ENCODE results near the gene POLR1B. TPM values are rescaled to one million over a fixed set of nuclear protein-coding genes. Genes with fewer than 3 reads are reported as not detected.

The POLR1B gene
- total RNA-seq, 1 experiment from 2014 or later = 31.7 TPM

GRCh38 chr2:112604952-112605351, 62.7 kb downstream of the POLR1B start:
- H3K27ac ChIP-seq (ENCODE audit: low read length) = no peak overlapping the region
- H3K36me3 ChIP-seq (ENCODE audit: low read depth, low read length) = no peaks in the 10 kb centered on the region
- peaks cover 8% of the 10 kb centered on the region for H3K4me1 ChIP-seq (ENCODE audit: insufficient read depth, low read length)
- H3K79me2 ChIP-seq (ENCODE audit: low read length) = no peaks in the 10 kb centered on the region
- no peak overlapping the region for H3K9ac ChIP-seq (ENCODE audit: low read length)
- H3K9me3 ChIP-seq (ENCODE audit: low read length) = no peaks in the 10 kb centered on the region
- no peak for TF ChIP-seq EZH2phosphoT487 (IDR thresholded peaks at IDR 0.05; ENCODE audit: borderline replicate concordance, low read length)
- no peak for TF ChIP-seq CTCF (conservative IDR thresholded peaks at IDR 0.05; ENCODE audit: low read depth, low read length)
- no peak for TF ChIP-seq EZH2 (IDR thresholded peaks at IDR 0.05; ENCODE audit: low read length, unreplicated experiment)
- no peak overlapping the region for H2AFZ ChIP-seq (ENCODE audit: low read length)
- H3K4me2 ChIP-seq (ENCODE audit: low read length) = no peak overlapping the region
- intact Hi-C loops (cut with micrococcal nuclease) = loop anchor here (10.0 kb wide), 1 partner anchor 50 kb away; no protein-coding TSS in a partner anchor
- H3F3A ChIP-seq (ENCODE audit: low read length, unreplicated experiment) = no peaks in the 10 kb centered on the region
- no peak overlapping the region for H3K4me3 ChIP-seq (ENCODE audit: low read length)
- H4K20me1 ChIP-seq (ENCODE audit: low read length) = no peaks in the 10 kb centered on the region
- POLR2A ChIA-PET (ENCODE audit: unreplicated experiment) = no interaction called here
- no TSS peak for BruUV-seq (replicated peaks)
- no peak for DNase-seq
- no peak for ATAC-seq
- CTCF ChIA-PET = no interaction called here
- H3K9me2 ChIP-seq (replicated peaks; ENCODE audit: low read length) = 0 out of 2 replicates have a peak, but pooled peaks cover 7% of the 10 kb centered on the region
- no peaks in the 10 kb centered on the region for H3K27me3 ChIP-seq (ENCODE audit: low read length)

GRCh38 chr2:112605926-112606325, 63.7 kb downstream of the POLR1B start:
- no peak for ATAC-seq
- Histone ChIP-seq H3K9me2 (replicated peaks; ENCODE audit: low read length) (0 out of 2 replicates have a peak, but pooled peaks cover 7% of the 10 kb centered on the region), H3F3A (ENCODE audit: low read length, unreplicated experiment) (no peaks in the 10 kb centered on the region), H3K4me2 (ENCODE audit: low read length) (no peak overlapping the region), H3K79me2 (ENCODE audit: low read length) (no peaks in the 10 kb centered on the region), H3K27ac (ENCODE audit: low read length) (no peak overlapping the region), H3K9me3 (ENCODE audit: low read length) (no peaks in the 10 kb centered on the region), H3K4me3 (ENCODE audit: low read length) (no peak overlapping the region), H2AFZ (ENCODE audit: low read length) (no peak overlapping the region), H4K20me1 (ENCODE audit: low read length) (no peaks in the 10 kb centered on the region), H3K4me1 (ENCODE audit: insufficient read depth, low read length) (no peaks in the 10 kb centered on the region), H3K36me3 (ENCODE audit: low read depth, low read length) (no peaks in the 10 kb centered on the region), H3K9ac (ENCODE audit: low read length) (no peak overlapping the region), H3K27me3 (ENCODE audit: low read length) (no peaks in the 10 kb centered on the region)
- CTCF ChIA-PET = no interaction called here
- BruUV-seq (replicated peaks) = no TSS peak
- no peak for DNase-seq
- intact Hi-C loops (cut with micrococcal nuclease) = loop anchor here (10.0 kb wide), 1 partner anchor 49 kb away; no protein-coding TSS in a partner anchor
- TF ChIP-seq CTCF (conservative IDR thresholded peaks at IDR 0.05; ENCODE audit: low read depth, low read length) = no peak
- no peak for TF ChIP-seq EZH2phosphoT487 (IDR thresholded peaks at IDR 0.05; ENCODE audit: borderline replicate concordance, low read length)
- no peak for TF ChIP-seq EZH2 (IDR thresholded peaks at IDR 0.05; ENCODE audit: low read length, unreplicated experiment)
- POLR2A ChIA-PET (ENCODE audit: unreplicated experiment) = interaction anchor here (0.9 kb wide), 1 partner anchor 39 kb away, joined by 5 read pairs; the partner anchor contains the start of gene SLC20A1

GRCh38 chr2:112606547-112606946, 64.3 kb downstream of the POLR1B start:
- POLR2A ChIA-PET (ENCODE audit: unreplicated experiment) = interaction anchor here (0.9 kb wide), 1 partner anchor 39 kb away, joined by 5 read pairs; the partner anchor contains the start of gene SLC20A1
- Histone ChIP-seq H3K4me1 (ENCODE audit: insufficient read depth, low read length) (no peaks in the 10 kb centered on the region), H2AFZ (ENCODE audit: low read length) (no peak overlapping the region), H3K27ac (ENCODE audit: low read length) (no peak overlapping the region), H3F3A (ENCODE audit: low read length, unreplicated experiment) (no peaks in the 10 kb centered on the region), H3K9me2 (replicated peaks; ENCODE audit: low read length) (0 out of 2 replicates have a peak, but pooled peaks cover 7% of the 10 kb centered on the region), H3K9ac (ENCODE audit: low read length) (no peak overlapping the region), H3K9me3 (ENCODE audit: low read length) (no peaks in the 10 kb centered on the region), H3K4me2 (ENCODE audit: low read length) (no peak overlapping the region), H3K27me3 (ENCODE audit: low read length) (no peaks in the 10 kb centered on the region), H3K79me2 (ENCODE audit: low read length) (no peaks in the 10 kb centered on the region), H3K36me3 (ENCODE audit: low read depth, low read length) (no peaks in the 10 kb centered on the region), H3K4me3 (ENCODE audit: low read length) (no peak overlapping the region), H4K20me1 (ENCODE audit: low read length) (no peaks in the 10 kb centered on the region)
- ATAC-seq (no peak), DNase-seq (no peak)
- BruUV-seq (replicated peaks) = no TSS peak
- no peak for TF ChIP-seq EZH2phosphoT487 (IDR thresholded peaks at IDR 0.05; ENCODE audit: borderline replicate concordance, low read length)
- no peak for TF ChIP-seq CTCF (conservative IDR thresholded peaks at IDR 0.05; ENCODE audit: low read depth, low read length)
- TF ChIP-seq EZH2 (IDR thresholded peaks at IDR 0.05; ENCODE audit: low read length, unreplicated experiment) = no peak
- intact Hi-C loops (cut with micrococcal nuclease) = loop anchor here (10.0 kb wide), 1 partner anchor 48 kb away; no protein-coding TSS in a partner anchor
- CTCF ChIA-PET = no interaction called here
